ENCODE data around the gene C5AR1.

- TF ChIP-seq CTCF (IDR thresholded peaks at IDR 0.05) (no peak), POLR2A (IDR thresholded peaks at IDR 0.05) (no peak)
These were observed 10.5 kb downstream of the C5AR1 start for GRCh38 chr19:47319923-47320871.

All from thyroid gland (tissue), 4 donors.